HG03565 (cell line): Measurements from ENCODE around the gene RMDN3.

Experiments
- ATAC-seq: cut with Tn5 transposase; IDR thresholded peaks from one replicate; pipeline ENCODE4 v1.9.1; 2021; ENCODE audit warnings: mild to moderate bottlenecking, moderate library complexity; ENCODE audit not compliant: unreplicated experiment

Gene RMDN3

GRCh38 chr15:40754883-40755811 is at the start of gene RMDN3:
TSS of gene RMDN3 (minus strand) at chr15:40755254. CDS start at chr15:40754783, 471 bp downstream.
- peak; percentile 85 for ATAC-seq

GRCh38 chr15:40803688-40804087 is 48.6 kb upstream of the RMDN3 start:
- no peak for ATAC-seq

GRCh38 chr15:40803076-40803475 is 48.0 kb upstream of the RMDN3 start:
- no peak for ATAC-seq

- ATAC-seq, result no peak
Measured at GRCh38 chr15:40799523-40799922, 44.5 kb upstream of the RMDN3 start.

GRCh38 chr15:40796512-40796911 is 41.5 kb upstream of the RMDN3 start:
- ATAC-seq, result no peak

- ATAC-seq, result no peak
Measured at GRCh38 chr15:40796041-40796440, 41.0 kb upstream of the RMDN3 start.

- ATAC-seq, result no peak
Measured at GRCh38 chr15:40793216-40793989, 38.3 kb upstream of the RMDN3 start.

GRCh38 chr15:40792394-40792793 is 37.3 kb upstream of the RMDN3 start:
- no peak for ATAC-seq

- no peak for ATAC-seq
Measured at GRCh38 chr15:40790718-40791117, 35.7 kb upstream of the RMDN3 start.

GRCh38 chr15:40789999-40790398 is 34.9 kb upstream of the RMDN3 start:
- ATAC-seq, result no peak

- ATAC-seq, result no peak
Measured at GRCh38 chr15:40789119-40789518, 34.1 kb upstream of the RMDN3 start.

GRCh38 chr15:40787991-40788390 is 32.9 kb upstream of the RMDN3 start:
- no peak for ATAC-seq

- ATAC-seq, result no peak
Measured at GRCh38 chr15:40787344-40787841, 32.3 kb upstream of the RMDN3 start.

- ATAC-seq, result no peak
Measured at GRCh38 chr15:40785814-40786213, 30.8 kb upstream of the RMDN3 start.

- ATAC-seq, result no peak
Measured at GRCh38 chr15:40785164-40785563, 30.1 kb upstream of the RMDN3 start.

- no peak for ATAC-seq
Measured at GRCh38 chr15:40782609-40783227, 27.7 kb upstream of the RMDN3 start.

- no peak for ATAC-seq
Measured at GRCh38 chr15:40776537-40777141, 21.6 kb upstream of the RMDN3 start.

- no peak for ATAC-seq
Measured at GRCh38 chr15:40775740-40776536, 20.9 kb upstream of the RMDN3 start.

- ATAC-seq, result no peak
Measured at GRCh38 chr15:40775007-40775406, 20.0 kb upstream of the RMDN3 start.

GRCh38 chr15:40773902-40774301 is 18.8 kb upstream of the RMDN3 start:
- ATAC-seq, result no peak
